HG03280 (cell line): ENCODE data around the gene PLEKHM3.
A peak's percentile ranks its signal among the peaks of the same experiment; 100 is the strongest.

Experiments used
- ATAC-seq: cut with Tn5 transposase; IDR thresholded peaks from one replicate; pipeline ENCODE4 v1.9.1; 2021; ENCODE audit warnings: mild to moderate bottlenecking, moderate library complexity; ENCODE audit not compliant: unreplicated experiment

The PLEKHM3 gene

DNA sequence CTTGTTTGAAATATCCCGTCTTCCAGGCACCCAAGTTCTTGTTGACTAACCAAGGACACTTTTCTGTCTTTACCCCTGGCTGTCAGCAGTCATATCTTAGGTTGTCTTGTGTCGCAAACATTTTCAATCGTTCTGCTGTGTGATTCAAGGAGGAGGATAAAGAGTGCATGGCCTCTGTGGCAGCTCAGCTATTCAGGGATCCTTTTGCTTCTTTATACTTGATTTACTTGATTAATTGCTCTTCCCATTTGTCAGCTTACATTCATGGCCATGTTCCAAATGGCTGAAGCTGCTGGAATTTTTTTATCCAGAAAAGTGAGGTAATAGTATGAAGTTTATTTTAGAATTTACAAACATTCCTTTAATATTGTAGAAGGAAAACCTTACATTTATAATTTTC lies 158.3 kb downstream of the PLEKHM3 start:
- ATAC-seq, result no peak

DNA sequence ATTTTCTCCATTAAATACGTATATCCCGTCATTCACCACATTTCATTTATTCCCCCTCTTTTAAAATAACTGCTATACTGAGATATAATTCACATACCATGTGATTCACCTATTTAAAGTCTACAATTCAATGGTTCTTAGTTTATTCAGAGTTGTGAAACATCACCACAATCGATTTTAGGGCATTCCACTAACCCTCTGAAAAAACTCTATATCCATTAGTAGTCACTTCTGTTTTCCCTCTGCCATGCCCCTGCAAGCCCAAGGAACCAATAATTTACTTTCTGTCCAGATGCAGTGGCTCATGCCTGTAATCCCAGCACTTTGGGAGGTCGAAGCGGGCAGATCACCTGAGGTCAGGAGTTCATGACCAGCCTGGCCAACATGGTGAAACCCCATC lies 160.1 kb downstream of the PLEKHM3 start:
- no peak for ATAC-seq

DNA sequence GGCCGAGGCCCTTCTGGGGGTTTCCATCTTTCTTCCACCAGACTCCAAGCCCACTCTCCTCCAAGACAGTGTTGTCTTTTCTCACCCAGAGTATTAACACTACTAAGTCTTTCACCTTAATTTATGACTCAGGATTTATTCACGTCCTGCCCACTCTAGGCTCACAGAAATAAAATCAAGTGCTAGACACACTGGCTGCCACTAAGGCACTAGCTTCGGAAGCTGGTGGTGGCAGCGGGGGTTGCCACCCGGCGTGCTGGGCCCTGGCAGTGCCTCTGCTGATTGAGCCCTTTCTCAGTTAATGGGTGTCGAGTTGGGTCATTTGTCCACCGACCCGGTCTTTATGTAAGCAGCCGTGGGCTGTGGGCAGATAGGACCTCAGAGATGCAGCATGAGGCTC lies 162.0 kb downstream of the PLEKHM3 start:
- ATAC-seq, result no peak

DNA sequence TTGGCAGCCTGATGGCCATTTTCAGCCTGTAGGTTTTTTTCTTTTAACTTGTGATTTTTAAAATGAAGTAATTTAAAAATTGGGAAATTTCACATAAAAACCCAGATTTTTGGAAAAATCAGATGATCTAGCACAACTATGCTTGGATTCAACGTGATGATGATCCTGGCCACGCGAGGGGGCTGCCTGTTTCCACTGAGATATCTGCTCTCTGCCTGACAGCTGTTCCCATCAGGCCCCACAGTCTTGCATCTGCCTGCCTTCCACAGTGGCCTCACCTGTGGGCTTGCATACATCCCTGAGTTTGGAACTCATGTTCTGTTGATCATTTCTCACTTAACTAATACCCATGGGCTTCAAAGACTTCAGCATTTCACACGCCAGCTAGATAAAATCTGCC lies 163.5 kb downstream of the PLEKHM3 start:
- no peak for ATAC-seq

DNA sequence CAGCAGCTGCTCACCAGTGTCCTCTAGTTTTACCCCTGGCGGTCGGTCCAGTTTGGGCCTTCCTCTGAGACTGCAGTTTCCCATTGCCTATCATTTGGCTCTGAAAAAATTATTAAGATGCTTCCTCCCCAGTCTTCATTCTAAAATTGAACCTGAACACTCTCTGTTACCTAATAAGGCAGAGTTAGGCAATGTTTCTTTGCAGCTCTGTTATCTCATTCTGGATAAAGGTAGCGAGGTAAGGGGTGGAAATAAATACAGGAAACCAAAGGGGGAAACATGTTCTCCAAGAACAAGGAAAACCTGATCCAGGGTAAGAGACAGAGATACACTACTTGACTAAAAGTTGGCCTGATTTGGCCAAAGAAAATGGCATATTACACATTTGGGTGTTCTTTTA lies 164.6 kb downstream of the PLEKHM3 start:
- ATAC-seq, result no peak

DNA sequence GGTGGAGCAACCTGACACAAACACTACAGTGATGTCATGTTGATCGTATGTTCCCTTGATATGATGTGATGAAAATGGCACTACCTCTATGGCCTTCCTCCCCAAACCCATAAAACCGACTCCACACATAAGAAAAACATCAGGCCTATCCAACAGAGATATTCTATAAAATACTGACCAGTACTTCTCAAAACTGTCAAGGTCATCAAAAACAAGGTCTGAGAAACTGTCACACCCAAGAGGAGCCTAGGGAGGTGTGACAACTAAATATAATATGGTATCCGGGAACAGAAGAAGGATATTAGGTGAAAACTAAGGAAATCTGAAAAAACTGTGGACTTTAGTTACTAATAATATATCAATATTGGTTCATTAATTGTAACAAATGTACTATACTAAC lies 169.7 kb downstream of the PLEKHM3 start:
- no peak for ATAC-seq

DNA sequence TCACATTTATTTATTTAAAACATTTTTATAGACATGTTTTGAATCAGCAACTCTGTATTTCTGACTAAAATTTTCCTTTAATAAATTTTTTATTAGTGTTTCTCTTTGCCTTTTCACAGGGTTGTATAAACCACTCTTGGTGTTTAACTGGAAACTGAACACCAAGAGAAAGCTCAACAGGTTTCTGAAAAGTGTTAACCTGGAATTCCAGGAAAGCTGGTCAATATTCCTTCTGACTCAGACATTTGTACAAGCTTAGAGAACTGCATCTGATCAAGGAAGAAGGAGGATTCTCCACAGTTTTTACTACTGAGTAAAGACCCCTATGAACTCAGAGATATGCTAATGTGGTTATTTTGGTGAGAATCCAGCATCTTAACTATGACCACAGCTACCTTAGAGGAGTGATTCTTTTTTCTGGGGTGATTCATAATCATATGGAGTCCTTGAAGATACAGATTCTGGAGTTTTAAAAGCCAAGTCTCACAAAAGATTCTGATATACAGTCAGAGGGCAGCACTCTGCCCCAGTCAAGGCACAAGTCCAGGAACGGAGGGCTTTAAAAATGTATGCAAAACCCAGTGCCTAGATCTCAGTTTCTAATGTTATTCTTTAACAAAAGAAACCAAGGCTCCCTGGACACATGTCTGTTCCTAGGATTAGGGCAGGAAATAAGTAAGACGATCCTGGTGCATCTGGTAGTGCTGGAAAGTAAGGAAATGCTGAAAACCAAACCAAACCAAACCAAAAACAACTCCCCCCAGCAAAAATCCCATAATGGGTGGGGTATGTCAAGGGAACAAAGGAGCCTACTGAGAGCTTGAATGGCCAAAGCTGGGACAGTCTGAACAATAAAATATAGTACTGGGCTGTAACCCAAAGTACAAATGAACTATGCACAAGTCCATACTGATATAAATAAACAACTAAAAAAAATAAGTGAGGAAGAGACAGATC lies 170.6 kb downstream of the PLEKHM3 start:
- ATAC-seq, result no peak

DNA sequence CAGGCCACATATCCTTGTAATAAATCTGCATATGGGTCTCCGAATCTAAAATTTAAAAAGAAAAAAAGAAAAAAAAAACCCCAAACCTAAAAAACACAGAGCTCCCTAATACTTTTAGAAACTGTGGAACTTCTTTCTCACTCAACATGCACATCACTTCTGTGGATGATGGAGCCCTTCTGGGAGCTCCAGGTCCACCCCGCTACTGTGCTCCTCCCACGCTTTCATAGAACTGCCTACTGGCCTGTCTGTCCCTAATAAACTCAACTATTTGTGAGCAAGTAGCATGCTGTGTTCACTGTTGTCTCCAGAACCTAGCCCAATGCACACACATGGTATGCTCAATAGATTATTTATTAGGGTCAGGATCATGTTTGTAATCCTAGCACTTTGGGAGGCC lies 172.5 kb downstream of the PLEKHM3 start:
- ATAC-seq, result no peak

DNA sequence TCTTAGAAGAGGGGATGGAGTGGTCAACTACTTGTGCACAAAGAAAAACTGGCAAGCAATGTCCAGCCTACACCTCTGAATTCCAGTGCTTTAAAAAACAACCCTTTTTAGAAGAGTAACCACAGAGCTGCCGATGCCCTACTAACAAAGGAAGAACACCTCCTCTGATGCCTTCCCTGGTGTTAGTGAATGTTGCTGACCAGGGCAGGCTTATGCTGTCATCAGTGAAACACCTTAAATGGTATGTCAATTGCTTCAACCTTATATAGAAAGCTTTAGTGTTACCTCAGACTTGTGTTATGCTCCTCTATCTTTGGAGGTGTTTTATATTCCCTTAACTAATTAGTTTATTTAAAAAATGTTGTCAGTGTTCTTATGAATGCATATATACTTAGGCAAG lies 175.9 kb downstream of the PLEKHM3 start:
- ATAC-seq, result no peak

DNA sequence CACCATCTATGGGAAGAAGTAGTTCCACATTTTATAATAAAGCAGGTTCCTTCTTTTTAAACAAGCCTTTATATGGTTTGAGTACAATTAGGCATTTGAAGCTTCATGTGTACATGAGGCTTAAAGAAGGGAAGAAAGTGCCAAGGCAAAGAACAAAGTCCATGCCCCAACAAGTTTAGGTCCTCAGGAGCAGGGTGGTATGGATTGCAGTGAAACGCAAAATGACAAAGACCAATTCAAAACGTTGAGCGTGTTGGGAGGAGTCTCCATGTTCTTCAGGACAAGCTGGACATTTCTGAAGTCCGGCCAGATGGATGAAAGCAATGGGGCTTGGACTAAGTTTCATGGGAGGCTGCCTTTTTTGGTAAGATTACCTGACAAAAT lies 176.8 kb downstream of the PLEKHM3 start:
- ATAC-seq, result no peak

DNA sequence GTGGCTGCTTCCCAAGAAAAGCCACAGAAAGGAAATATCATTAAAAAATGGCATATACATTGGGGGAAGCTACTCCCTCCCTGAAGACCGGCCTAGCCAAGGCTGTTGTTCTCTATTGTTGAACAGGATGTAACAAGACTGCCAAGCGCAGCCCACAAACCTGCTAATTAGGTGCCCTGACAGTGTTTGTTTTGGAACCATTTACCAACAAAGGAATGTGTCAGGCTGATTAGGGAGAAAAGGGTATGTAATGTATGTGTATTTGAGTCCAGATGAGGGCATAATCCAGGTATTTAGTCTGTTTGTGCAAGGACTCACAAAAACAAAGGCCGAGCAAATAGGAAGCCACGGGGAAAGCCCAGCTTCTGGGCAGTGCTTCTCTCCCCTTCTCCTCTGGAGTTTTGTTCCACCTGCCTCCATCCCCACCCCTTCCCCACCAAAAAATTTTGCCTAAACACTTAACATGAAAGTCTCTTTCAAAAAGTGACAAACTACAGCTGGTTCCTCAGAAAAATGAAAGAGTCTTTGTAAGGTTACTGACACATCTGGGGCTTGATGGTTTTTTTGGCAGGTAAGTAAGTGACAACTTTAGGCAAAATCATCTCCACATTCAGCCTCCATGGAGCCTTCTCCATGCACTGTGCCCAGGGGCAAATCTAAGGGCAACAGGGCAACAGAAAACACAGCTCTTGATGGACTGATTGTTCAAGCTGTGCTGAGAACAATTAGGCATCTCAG lies 177.4 kb downstream of the PLEKHM3 start:
- ATAC-seq, result no peak

DNA sequence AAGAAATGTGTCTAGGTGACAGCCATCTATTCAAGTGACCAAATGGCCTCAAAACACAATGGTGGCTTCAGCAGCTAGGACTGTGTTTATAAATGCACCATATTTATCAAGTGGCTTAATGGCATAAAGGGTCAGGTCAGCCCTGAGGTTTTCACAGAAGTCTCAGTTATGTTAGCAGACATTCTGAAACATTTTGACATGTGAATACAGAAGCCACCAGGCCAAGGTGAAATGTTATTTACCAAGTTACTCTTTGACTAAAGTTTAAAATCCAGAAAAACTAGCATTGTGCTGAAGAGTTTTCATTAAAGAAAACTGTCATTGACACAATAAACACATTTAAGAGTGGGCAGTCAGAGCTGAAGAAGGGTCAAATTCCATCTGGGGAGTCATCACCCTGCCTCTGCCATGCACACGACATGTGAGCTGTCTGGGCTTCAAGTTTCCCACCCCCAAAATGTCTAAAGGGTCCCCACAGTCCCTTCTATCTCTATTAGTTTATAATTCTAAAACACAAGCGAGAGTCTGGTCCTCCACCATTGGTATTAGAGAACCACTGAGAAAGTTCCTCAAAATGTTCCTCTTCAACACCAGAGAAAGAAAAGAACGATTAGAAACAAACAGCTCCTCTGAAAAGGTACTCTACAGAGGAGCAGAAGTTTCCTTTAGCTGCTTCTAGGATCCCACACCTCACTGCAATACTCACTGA lies 178.1 kb downstream of the PLEKHM3 start:
- ATAC-seq, result no peak

DNA sequence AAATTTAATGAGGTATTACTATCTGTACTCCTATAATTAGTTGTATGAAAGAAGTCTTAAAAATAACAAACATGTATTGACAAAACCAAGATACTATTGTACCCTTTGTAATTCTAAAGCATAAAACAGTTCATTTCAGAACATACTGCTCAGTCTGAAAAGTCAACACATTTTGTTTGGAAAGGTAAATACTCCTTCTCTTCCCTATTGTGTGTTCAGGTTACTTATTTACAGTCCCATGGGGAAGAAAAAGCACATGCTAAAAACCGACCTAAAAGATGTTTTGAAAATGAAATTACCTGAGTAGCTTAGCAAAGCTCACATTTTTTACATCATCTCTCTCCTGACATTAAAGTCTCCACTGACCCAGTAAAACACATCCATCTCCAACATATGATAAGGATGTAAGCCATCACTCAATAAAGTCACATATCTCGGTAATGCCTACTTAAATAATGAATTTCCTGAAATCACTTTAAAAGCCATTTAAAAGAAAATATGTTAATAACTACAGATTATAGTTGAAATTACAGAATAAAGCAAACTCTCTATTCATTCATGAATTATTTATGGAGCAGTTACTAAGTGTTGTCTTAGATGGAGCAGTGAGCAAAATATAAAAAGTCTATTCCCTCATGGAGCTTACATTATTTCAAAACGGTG lies 180.0 kb downstream of the PLEKHM3 start:
- no peak for ATAC-seq

DNA sequence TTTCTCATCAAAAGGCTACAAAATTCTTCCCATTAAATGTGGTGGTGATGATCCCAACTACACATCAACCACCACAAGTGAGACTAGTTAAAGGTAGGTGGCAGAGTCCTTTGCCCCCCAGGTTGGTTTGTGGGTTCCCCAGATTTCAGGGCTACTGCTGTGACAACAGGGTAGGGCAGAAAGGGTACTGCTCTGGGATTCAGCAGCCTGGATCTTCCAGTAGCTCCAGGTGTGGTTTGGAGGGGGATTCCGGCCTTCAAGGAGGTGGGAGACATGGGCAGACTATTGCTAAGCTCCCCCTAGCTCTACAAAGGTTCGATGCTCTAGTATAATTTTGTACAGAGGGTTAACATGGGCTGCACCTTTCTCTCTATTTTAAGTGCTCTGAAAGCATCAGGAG lies 180.7 kb downstream of the PLEKHM3 start:
- ATAC-seq, result no peak

DNA sequence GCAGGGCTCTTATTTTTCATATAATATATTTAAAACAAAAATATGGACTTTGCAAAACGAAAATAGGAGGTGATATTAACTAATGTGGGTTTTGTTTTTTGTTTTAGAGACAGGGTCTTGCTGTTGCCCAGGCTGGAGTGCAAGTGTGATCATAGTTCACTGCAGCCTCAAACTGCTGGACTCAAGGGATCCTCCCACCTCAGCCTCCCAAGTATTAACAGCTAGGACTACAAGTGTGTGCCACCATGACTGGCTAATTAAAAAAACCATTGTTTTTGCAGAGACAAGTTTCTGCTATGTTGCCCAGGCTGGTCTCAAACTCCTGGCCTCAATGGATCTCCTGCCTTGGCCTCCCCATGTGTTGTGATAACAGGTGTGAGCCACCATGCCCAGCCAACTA lies 185.2 kb downstream of the PLEKHM3 start:
- ATAC-seq, result no peak

DNA sequence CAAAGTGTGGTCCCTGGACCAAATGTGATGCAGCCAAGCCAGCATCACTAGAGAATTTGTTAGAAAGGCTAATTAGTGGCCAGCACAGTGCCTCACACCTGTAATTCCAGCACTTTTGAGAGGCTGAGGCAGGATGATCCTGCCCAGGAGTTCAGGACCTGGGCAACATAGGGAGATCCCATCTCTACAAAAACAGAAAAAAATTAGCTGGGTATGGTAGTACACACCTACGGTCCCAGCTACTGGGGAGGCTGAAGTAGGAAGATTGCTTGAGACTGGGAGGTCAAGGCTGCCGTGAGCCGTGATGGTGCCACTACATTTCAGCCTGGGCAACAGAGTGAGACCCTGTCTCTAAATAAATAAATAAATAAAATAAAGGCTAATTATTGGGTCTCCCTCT lies 185.8 kb downstream of the PLEKHM3 start:
- no peak for ATAC-seq

DNA sequence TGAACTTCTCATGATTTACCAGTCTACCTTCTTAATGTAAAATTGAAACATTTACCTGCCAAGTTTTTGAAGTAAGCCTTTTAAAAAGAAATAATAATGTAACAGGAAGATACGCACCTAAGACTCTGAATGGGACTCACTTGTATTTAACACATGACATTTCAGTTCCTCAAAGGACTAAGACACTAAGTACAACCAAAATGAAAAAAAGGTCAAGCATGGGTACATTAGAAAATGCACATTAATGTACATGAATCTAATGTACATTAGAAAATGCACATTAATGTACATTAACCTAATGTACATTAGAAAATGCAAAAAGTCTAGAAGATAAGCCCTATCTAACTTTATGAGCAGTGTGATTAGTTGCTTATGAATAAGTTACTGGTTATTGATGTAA lies 186.3 kb downstream of the PLEKHM3 start:
- no peak for ATAC-seq

DNA sequence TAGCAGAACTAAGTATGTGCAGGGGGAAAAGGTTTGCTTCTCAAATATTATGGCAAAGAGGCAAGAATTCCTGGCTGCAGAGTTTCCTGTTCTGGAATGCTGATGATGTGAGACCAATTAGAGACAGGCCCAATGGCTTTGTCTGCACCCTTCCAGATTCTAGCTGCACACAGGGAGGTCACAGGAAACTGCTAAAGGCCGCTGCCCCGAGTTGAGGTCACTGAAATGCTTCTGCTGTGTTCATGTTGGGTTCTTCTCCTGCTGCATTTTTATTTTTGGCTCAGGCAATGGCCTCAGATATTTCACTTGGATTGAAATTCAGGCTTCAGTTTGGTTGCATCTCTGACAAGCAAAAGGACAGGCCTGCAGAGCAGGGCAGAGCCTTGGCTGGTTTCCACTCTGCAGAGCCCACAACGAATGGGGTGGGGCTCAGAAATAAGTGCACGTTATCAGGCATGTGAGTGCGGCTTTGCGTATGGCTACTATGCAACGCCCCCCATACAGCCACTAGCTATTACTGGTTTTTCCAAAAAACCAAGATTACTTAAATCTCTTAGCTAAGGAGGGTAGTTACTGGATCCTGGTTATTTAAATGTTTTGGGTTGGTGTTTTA lies 188.7 kb downstream of the PLEKHM3 start:
- ATAC-seq, result no peak

DNA sequence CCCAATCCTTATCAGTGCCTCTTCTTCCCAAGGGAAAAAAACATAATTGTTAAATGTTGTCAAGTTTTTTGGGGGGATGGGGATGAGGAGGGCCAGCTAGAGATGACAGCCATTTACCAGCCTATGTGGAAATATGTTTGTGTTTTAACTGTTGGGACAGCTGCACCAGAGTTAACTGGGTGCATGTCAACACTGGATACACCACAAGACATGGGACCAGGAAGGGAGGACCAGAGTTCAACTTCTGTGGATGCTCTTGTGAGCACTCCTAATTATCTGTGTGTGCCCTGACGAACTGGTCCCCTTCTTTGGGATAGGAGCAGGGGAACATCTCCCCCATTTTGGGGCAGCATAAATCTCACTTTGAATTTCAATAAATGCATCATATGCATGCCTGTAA lies 189.5 kb downstream of the PLEKHM3 start:
- ATAC-seq, result no peak

DNA sequence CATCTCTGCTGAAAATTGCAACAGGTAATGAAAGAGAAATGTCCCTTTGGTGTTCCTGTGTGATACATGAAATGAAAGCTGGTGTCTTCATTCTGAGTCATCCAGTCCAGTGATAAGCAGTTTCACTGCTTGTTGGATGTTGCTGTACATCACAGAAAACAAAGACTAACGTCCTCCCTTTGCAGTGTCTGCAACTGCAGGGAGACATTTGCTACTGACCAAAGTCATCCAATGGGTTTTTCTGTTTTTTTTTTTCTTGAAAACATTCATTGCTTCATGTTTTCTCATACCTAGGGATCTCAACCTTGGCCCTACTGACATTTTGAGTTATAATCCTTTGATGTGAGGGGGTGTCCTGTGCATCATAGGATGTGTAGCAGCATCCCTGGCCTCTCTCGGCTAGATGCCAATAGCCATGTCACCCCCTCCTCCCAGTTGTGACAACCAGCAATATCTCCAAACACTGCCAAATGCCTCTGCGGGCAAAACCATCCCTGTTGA lies 192.0 kb downstream of the PLEKHM3 start:
- ATAC-seq, result peak; percentile 92
